ENCODE results near the gene MDC1. TPM values are rescaled to one million over a fixed set of nuclear protein-coding genes. Genes with fewer than 3 reads are reported as not detected.

Gene MDC1
- total and polyA plus RNA-seq, 2 of the 13 experiments (the other 11 are each of a cell fraction or from before 2014, with no cell fraction given): 8.4 to 14.0 TPM

GRCh38 chr6:30742316-30743098, 25.4 kb upstream of the MDC1 start, which contains the start of gene FLOT1 (continued):
- TF ChIP-seq JDP2 (CRISPR knock-in tag; IDR thresholded peaks at IDR 0.05; ENCODE audit: borderline replicate concordance): 0 out of 2 replicates have a peak, but pooled peaks have one; percentile 72
- peak; percentile 19; the same call in 1 of the 2 replicates for TF ChIP-seq HES4 (CRISPR knock-in tag; IDR thresholded peaks at IDR 0.05; ENCODE audit: borderline replicate concordance)
- TF ChIP-seq ZKSCAN8 (CRISPR knock-in tag; IDR thresholded peaks at IDR 0.05; ENCODE audit: borderline replicate concordance): peak; percentile 93
- TF ChIP-seq ZNF891 (CRISPR knock-in tag; IDR thresholded peaks at IDR 0.05): peak; percentile 92
- TF ChIP-seq THRA (CRISPR knock-in tag; IDR thresholded peaks at IDR 0.05; ENCODE audit: borderline replicate concordance): peak; percentile 29
- peak; percentile 99 for TF ChIP-seq ZNF747 (CRISPR knock-in tag; IDR thresholded peaks at IDR 0.05; ENCODE audit: borderline replicate concordance)
- no peak; the same call in 1 of the 2 replicates for TF ChIP-seq FOXK1 (CRISPR knock-in tag; IDR thresholded peaks at IDR 0.05; ENCODE audit: borderline replicate concordance, low read depth)
- peak; percentile 100 for TF ChIP-seq SAFB2 (CRISPR knock-in tag; IDR thresholded peaks at IDR 0.05; ENCODE audit: borderline replicate concordance, low read depth)
- TF ChIP-seq ZNF281 (CRISPR knock-in tag; IDR thresholded peaks at IDR 0.05; ENCODE audit: borderline replicate concordance): peak; percentile 100
- no peak for TF ChIP-seq NBN (conservative IDR thresholded peaks at IDR 0.05)
- no peak for TF ChIP-seq IKZF4 (CRISPR knock-in tag; IDR thresholded peaks at IDR 0.05; ENCODE audit: borderline replicate concordance, low read depth, not compliant biosample characterization)
- peak; percentile 95 for TF ChIP-seq ZNF446 (CRISPR knock-in tag; IDR thresholded peaks at IDR 0.05)
- TF ChIP-seq RELA (CRISPR knock-in tag; IDR thresholded peaks at IDR 0.05): peak; percentile 89
- peak; percentile 71; the same call in 1 of the 2 replicates for TF ChIP-seq KLF11 (CRISPR knock-in tag; IDR thresholded peaks at IDR 0.05)
- TF ChIP-seq, protein P1, sequence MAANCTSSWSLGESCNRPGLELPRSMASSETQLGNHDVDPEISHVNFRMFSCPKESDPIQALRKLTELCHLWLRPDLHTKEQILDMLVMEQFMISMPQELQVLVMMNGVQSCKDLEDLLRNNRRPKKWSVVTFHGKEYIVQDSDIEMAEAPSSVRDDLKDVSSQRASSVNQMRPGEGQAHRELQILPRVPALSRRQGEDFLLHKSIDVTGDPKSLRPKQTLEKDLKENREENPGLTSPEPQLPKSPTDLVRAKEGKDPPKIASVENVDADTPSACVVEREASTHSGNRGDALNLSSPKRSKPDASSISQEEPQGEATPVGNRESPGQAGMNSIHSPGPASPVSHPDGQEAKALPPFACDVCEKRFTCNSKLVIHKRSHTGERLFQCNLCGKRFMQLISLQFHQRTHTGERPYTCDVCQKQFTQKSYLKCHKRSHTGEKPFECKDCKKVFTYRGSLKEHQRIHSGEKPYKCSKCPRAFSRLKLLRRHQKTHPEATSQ (CRISPR knock-in tag; IDR thresholded peaks at IDR 0.05; ENCODE audit: borderline replicate concordance): peak; percentile 67; the same call in 1 of the 2 replicates
- TF ChIP-seq ZNF558 (CRISPR knock-in tag; IDR thresholded peaks at IDR 0.05; ENCODE audit: borderline replicate concordance): peak; percentile 88; the same call in 1 of the 2 replicates
- TF ChIP-seq, protein P2, sequence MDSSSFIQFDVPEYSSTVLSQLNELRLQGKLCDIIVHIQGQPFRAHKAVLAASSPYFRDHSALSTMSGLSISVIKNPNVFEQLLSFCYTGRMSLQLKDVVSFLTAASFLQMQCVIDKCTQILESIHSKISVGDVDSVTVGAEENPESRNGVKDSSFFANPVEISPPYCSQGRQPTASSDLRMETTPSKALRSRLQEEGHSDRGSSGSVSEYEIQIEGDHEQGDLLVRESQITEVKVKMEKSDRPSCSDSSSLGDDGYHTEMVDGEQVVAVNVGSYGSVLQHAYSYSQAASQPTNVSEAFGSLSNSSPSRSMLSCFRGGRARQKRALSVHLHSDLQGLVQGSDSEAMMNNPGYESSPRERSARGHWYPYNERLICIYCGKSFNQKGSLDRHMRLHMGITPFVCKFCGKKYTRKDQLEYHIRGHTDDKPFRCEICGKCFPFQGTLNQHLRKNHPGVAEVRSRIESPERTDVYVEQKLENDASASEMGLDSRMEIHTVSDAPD (CRISPR knock-in tag; IDR thresholded peaks at IDR 0.05): peak; percentile 98
- peak; percentile 78; the same call in 1 of the 2 replicates for TF ChIP-seq SNAI1 (CRISPR knock-in tag; IDR thresholded peaks at IDR 0.05; ENCODE audit: borderline replicate concordance)
- TF ChIP-seq PHF5A (CRISPR knock-in tag; IDR thresholded peaks at IDR 0.05; ENCODE audit: low read depth, unreplicated experiment): peak; percentile 24
- peak; percentile 93 for TF ChIP-seq POLR2G (IDR thresholded peaks at IDR 0.05; ENCODE audit: low read depth, low read length)
- TF ChIP-seq, protein P3, sequence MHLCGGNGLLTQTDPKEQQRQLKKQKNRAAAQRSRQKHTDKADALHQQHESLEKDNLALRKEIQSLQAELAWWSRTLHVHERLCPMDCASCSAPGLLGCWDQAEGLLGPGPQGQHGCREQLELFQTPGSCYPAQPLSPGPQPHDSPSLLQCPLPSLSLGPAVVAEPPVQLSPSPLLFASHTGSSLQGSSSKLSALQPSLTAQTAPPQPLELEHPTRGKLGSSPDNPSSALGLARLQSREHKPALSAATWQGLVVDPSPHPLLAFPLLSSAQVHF (CRISPR knock-in tag; IDR thresholded peaks at IDR 0.05): peak; percentile 98

Measured in HepG2 (cell line).